CD4-positive, alpha-beta T cell (primary cell): ENCODE results near the gene LARGE1. TPM values are rescaled to one million over a fixed set of nuclear protein-coding genes. Genes with fewer than 3 reads are reported as not detected.

ENCODE experiments used
- ATAC-seq: fragments of 200-7000 bp; cut with Tn5 transposase; one replicate; pipeline ENCODE4 v1.10.0; 2022; ENCODE audit warnings: mild to moderate bottlenecking; ENCODE audit not compliant: poor library complexity
- CTCF ChIA-PET: fragments of 350-600 bp; sonication (Branson Sonifier 250); formaldehyde crosslinking; loops from one replicate; lab custom pipeline; 2021; ENCODE audit warnings: antibody characterized with exemption, inconsistent platforms; lab: Charles Lee
- POLR2A ChIA-PET: fragments of 350-600 bp; sonication (Branson Sonifier 250); formaldehyde crosslinking; loops from one replicate; lab custom pipeline; 2021; ENCODE audit warnings: antibody characterized with exemption, inconsistent platforms; lab: Charles Lee
- DNase-seq, 14 experiments: peaks; one replicate each; pipeline ENCODE4 v3.0.0-alpha.2; 2013 to 2020; ENCODE audit warnings: mixed read lengths in 2 of 14
- H3K27ac ChIP-seq, 2 donors: one replicate each; pipeline versions ENCODE4 v1.5.1 to v1.7.0; 2013; ENCODE audit warnings: low read length in 2 of 2, low read depth in 1 of 2, mild to moderate bottlenecking in 1 of 2
- H3K27me3 ChIP-seq, 2 experiments: 1 replicate in 1 of 2; 2 replicates in 1 of 2; pipeline versions ENCODE4 v1.6.1 to v1.7.0; 2013; ENCODE audit warnings: low read length in 2 of 2, control low read depth in 1 of 2, mild to moderate bottlenecking in 1 of 2, moderate library complexity in 1 of 2; ENCODE audit not compliant: insufficient read depth in 2 of 2, control insufficient read depth in 1 of 2
- H3K36me3 ChIP-seq: one replicate; pipeline ENCODE4 v1.6.1; 2013; ENCODE audit warnings: low read length, control low read depth; ENCODE audit not compliant: insufficient read depth
- H3K4me1 ChIP-seq: one replicate; pipeline ENCODE4 v1.6.1; 2013; ENCODE audit warnings: low read length, control low read depth; ENCODE audit not compliant: insufficient read depth
- H3K4me3 ChIP-seq: one replicate; pipeline ENCODE4 v1.5.1; 2013; ENCODE audit warnings: mild to moderate bottlenecking, low read length, moderate library complexity
- H3K9me3 ChIP-seq, 2 experiments: 1 replicate in 1 of 2; 2 replicates in 1 of 2; pipeline versions ENCODE4 v1.6.1 to v1.7.0; 2013; ENCODE audit warnings: low read length in 2 of 2, mild to moderate bottlenecking in 2 of 2, control low read depth in 1 of 2, moderate library complexity in 1 of 2; ENCODE audit not compliant: control insufficient read depth in 1 of 2, insufficient read depth in 1 of 2
- H3K27ac Mint-ChIP-seq: one replicate; pipeline ENCODE4 v1.8.0; 2020; ENCODE audit warnings: mixed read lengths
- H3K27me3 Mint-ChIP-seq: one replicate; pipeline ENCODE4 v1.8.0; 2021; ENCODE audit warnings: mixed read lengths
- H3K36me3 Mint-ChIP-seq: one replicate; pipeline ENCODE4 v1.8.0; 2021; ENCODE audit warnings: low read depth, mixed read lengths
- H3K4me1 Mint-ChIP-seq: one replicate; pipeline ENCODE4 v1.8.0; 2021; ENCODE audit warnings: low read depth, mixed read lengths
- H3K4me3 Mint-ChIP-seq: one replicate; pipeline ENCODE4 v1.8.0; 2020; ENCODE audit warnings: mild to moderate bottlenecking, mixed read lengths
- H3K9me3 Mint-ChIP-seq: one replicate; pipeline ENCODE4 v1.8.0; 2020; ENCODE audit warnings: mixed read lengths
- intact Hi-C, 2 experiments: fragments of 100-400 bp; cut with DNase I in 1 of 2; cut with micrococcal nuclease in 1 of 2; formaldehyde crosslinking; loops; one replicate each; pipeline versions ENCODE4 v1.15.1 to v1.9.0; 2023 to 2025; cut with DNase I, micrococcal nuclease
- total RNA-seq, 174 experiments: library from RNA in 2 of 174; stranded (reverse) in 2 of 174; gene quantifications; one replicate each; pipeline ENCODE4 v1.2.3 and lab custom pipeline; 2021 to 2026
- TF ChIP-seq, protein P1 (sequence below): fragments of 200-600 bp; IDR thresholded peaks from one replicate; pipeline ENCODE4 v1.8.0; 2022; ENCODE audit warnings: antibody characterized with exemption, mild to moderate bottlenecking

Gene LARGE1
- total RNA-seq, 2 experiments from 2014 or later: 0.14 to 0.70 TPM

DNA sequence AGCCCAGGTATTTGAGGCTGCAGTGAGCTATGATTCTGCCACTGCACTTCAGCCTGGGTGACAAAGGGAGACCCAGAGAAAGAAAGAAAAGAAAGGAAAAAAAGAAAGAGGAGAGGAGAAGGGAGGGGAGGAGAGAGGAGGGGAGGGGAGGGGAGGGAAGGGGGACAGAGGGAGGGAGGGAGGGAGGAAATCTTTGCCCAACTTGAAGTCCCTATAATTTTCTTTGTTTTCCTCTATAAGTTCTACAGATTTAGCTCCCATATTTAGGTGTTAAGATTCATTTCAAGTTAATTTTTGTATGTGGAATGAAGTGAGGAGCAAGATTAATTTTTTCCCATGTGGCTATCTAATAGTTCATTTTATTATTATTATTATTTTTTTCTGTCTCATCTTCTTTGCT is 328.3 kb downstream of the LARGE1 start:
- no peaks in the 10 kb centered on the region for H3K4me1 ChIP-seq
- DNase-seq (no peak), ATAC-seq (no peak)
- intact Hi-C loops: no loop called here
- no peak overlapping the region for H3K27ac ChIP-seq
- Mint-ChIP-seq H3K4me3 (no peak overlapping the region), H3K9me3 (peaks cover 4% of the 10 kb centered on the region), H3K27me3 (no peaks in the 10 kb centered on the region), H3K4me1 (no peaks in the 10 kb centered on the region), H3K27ac (no peak overlapping the region), H3K36me3 (no peaks in the 10 kb centered on the region)
- ChIA-PET CTCF (no interaction called here), POLR2A (no interaction called here)
- H3K4me3 ChIP-seq: no peak overlapping the region
- no peaks in the 10 kb centered on the region for H3K36me3 ChIP-seq
- no peaks in the 10 kb centered on the region for H3K27me3 ChIP-seq
- TF ChIP-seq, protein P1, sequence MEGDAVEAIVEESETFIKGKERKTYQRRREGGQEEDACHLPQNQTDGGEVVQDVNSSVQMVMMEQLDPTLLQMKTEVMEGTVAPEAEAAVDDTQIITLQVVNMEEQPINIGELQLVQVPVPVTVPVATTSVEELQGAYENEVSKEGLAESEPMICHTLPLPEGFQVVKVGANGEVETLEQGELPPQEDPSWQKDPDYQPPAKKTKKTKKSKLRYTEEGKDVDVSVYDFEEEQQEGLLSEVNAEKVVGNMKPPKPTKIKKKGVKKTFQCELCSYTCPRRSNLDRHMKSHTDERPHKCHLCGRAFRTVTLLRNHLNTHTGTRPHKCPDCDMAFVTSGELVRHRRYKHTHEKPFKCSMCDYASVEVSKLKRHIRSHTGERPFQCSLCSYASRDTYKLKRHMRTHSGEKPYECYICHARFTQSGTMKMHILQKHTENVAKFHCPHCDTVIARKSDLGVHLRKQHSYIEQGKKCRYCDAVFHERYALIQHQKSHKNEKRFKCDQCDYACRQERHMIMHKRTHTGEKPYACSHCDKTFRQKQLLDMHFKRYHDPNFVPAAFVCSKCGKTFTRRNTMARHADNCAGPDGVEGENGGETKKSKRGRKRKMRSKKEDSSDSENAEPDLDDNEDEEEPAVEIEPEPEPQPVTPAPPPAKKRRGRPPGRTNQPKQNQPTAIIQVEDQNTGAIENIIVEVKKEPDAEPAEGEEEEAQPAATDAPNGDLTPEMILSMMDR: no peak
- H3K9me3 ChIP-seq: peaks cover 0 to 4% of the 10 kb centered on the region in 2 experiments

DNA sequence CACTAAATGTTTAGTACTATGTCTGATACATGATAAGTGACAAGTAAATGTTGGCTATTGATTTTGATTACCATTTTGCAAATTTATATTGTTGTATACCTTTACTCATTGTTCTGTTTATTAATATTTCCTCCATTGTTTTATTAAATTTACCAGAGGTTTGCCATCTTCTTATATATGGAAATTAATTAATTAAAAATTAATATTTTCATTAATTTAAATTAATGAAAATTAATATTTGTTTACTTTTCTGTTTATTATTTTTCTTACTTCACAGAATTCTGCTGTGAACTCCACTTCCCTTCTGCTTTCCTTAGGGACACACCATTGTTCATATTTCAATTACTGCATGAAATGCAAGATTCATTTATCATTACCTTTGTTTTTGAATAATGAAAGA is 331.0 kb downstream of the LARGE1 start:
- H3K4me1 Mint-ChIP-seq: no peaks in the 10 kb centered on the region
- no peak overlapping the region for H3K27ac Mint-ChIP-seq
- Histone ChIP-seq H3K27ac (no peak overlapping the region), H3K4me3 (no peak overlapping the region), H3K9me3 (peaks cover 0 to 4% of the 10 kb centered on the region in 2 experiments), H3K27me3 (no peaks in the 10 kb centered on the region), H3K36me3 (no peaks in the 10 kb centered on the region), H3K4me1 (no peaks in the 10 kb centered on the region)
- H3K27me3 Mint-ChIP-seq: no peaks in the 10 kb centered on the region
- ATAC-seq (no peak), DNase-seq (no peak)
- CTCF ChIA-PET: interaction anchor here (0.6 kb wide), 1 partner anchor 19 kb away, joined by 4 read pairs; no protein-coding TSS in a partner anchor
- TF ChIP-seq, protein P1: no peak
- H3K4me3 Mint-ChIP-seq: no peak overlapping the region
- no peaks in the 10 kb centered on the region for H3K36me3 Mint-ChIP-seq
- no peaks in the 10 kb centered on the region for H3K9me3 Mint-ChIP-seq
- POLR2A ChIA-PET: no interaction called here
- intact Hi-C loops: no loop called here

DNA sequence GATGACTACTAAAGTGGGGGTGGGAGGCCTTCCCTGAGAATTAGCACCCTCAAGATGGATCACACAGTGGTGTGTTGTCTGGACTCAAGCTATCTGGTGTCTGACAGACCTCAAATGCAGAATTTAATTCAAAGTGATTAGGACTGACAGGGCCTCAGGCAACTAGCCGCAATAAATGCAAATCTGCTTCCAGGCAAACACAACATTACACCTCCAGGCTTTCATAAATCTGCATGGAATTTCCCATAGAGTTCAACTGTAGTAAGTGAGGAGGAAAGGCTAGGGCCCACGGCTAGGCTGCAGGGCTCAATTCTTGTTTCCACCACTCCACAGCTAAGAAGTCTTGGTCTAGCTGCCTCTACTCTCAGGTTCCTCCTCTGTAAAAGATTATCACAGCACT is 331.4 kb downstream of the LARGE1 start:
- CTCF ChIA-PET: no interaction called here
- H3K4me3 ChIP-seq: no peak overlapping the region
- no peak overlapping the region for H3K4me3 Mint-ChIP-seq

More for the DNA sequence above, 331.4 kb downstream of the LARGE1 start:
- TF ChIP-seq, protein P1: no peak
- POLR2A ChIA-PET: no interaction called here
- Mint-ChIP-seq H3K27ac (no peak overlapping the region), H3K9me3 (no peaks in the 10 kb centered on the region), H3K36me3 (no peaks in the 10 kb centered on the region), H3K27me3 (no peaks in the 10 kb centered on the region), H3K4me1 (no peaks in the 10 kb centered on the region)
- Histone ChIP-seq H3K27me3 (no peaks in the 10 kb centered on the region), H3K36me3 (no peaks in the 10 kb centered on the region), H3K9me3 (peaks cover 0 to 4% of the 10 kb centered on the region in 2 experiments), H3K4me1 (no peaks in the 10 kb centered on the region), H3K27ac (no peak overlapping the region)
- no peak for ATAC-seq
- intact Hi-C loops: no loop called here
- no peak for DNase-seq
